Measurements from ENCODE around the gene RNF217.

Gene RNF217

DNA sequence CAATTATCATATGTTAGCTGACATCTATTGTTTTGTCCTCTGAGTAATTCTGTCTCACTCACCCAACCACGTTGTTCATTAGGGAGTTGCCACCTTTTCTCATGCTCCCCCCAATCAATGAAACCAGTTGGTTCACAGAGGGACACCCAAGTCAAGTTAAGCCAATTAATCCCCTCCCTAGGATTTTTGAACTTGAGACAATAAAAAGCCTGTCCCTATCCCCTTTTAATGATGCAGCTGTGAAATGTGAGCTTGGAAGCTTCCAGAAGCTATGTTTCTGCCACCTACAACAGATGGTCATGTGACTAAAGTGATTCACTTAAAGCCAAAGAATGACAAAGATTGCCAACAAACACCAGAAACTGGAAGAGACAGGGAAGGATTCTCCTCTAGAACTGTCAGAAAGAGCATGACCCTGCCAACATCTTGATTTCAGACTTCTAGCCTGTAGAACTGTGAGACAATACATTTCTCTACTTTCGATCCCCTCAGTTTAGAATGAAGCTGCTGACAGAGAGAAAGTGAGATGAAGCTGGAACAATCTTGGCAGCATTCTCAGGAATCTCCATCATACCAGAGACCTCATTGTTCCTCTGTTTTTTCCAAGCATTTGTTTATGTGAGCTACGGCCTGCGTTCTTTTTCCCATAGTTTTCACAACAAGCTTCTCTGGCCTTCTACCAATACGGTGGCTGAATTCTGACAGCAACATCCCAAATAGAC, 133.5 kb downstream of the RNF217 start:
- H3K4me3 ChIP-seq (ENCODE audit: low read depth, low read length) = no peak overlapping the region
- TF ChIP-seq, protein P1, sequence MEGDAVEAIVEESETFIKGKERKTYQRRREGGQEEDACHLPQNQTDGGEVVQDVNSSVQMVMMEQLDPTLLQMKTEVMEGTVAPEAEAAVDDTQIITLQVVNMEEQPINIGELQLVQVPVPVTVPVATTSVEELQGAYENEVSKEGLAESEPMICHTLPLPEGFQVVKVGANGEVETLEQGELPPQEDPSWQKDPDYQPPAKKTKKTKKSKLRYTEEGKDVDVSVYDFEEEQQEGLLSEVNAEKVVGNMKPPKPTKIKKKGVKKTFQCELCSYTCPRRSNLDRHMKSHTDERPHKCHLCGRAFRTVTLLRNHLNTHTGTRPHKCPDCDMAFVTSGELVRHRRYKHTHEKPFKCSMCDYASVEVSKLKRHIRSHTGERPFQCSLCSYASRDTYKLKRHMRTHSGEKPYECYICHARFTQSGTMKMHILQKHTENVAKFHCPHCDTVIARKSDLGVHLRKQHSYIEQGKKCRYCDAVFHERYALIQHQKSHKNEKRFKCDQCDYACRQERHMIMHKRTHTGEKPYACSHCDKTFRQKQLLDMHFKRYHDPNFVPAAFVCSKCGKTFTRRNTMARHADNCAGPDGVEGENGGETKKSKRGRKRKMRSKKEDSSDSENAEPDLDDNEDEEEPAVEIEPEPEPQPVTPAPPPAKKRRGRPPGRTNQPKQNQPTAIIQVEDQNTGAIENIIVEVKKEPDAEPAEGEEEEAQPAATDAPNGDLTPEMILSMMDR (IDR thresholded peaks at IDR 0.05; ENCODE audit: borderline replicate concordance, insufficient read depth, low read depth, low read length) = no peak

DNA sequence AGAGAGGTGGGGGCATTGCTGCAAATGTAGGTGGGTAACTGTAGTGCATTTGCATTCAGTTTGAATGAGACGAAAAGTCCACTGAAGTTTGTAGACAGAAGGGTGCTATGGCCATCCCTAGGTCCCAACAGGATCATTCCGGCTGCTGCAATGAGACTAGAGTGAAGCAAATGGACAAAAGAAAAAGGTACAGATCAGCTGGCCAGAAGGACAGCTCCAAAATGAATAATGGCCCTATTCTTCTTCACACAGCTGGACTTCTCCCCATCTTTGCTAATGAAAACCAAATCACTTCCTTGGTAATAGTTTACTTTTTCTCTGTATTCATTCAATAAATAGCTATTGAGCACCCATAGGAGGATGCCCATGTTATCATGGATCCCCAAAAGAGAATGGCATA, 134.9 kb downstream of the RNF217 start:
- H3K4me3 ChIP-seq (ENCODE audit: low read depth, low read length) = no peak overlapping the region
- TF ChIP-seq, protein P1 (IDR thresholded peaks at IDR 0.05; ENCODE audit: borderline replicate concordance, insufficient read depth, low read depth, low read length) = no peak

DNA sequence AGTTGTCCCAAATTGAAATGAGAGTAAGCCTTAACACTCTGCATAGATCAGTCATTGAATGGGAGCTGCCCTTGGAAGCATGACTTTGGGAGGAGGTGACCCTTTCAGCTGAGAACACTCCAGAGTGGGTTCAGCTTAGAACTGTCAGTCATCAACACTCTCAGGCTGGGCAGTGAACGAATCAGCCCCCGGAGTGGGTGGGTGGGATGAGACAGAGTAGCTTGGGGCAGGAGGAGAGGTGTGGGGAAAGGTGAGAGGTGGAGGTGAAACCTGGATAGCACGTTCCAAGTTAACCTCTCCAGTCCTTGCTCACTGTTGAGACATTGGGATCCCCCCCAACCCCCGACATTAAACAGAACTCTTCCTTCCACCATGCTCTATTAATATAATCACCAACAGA, 136.0 kb downstream of the RNF217 start:
- no peak overlapping the region for H3K4me3 ChIP-seq (ENCODE audit: low read depth, low read length)
- TF ChIP-seq, protein P1 (IDR thresholded peaks at IDR 0.05; ENCODE audit: borderline replicate concordance, insufficient read depth, low read depth, low read length) = no peak

DNA sequence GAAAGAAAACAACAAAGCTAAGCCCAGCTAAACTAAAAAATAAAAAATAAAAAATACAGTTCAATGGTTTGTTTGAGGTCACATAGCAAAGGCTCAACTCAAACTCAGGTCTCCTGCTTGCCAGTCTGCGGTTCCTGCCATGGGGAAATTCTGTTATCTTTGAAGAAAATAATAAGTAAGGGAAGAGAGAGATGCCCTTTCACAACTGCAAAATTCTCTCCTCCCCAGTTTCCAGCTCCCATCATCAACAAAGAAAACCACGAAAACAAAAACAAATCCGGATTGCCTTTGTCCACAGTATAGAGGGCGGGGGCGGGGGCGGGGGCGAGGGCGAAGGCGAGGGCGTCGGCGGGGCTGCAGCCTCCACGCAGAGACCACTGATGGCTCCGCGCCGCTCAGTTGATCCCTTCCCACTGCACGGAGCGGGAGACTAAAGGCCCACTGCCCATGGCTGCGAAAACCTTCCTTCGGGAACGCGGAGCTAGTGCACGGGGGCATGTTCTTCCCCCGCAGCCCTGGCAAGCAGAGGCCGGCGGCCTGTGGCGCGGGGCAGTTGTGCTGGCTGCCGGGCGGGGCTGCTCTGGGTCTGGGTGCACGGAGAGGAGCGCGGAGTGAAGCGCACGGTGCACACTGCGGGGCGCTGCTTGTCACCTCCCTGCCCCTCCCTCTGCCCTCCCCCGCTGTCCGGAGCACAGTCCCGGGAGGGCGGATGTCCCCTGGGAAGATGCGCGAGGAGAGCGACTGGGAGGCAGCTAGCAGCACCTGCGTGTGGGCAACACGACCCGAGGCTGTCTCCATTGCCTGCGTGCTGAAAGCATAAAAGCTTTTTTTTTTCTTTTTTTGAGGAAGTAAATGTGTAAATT, 137.2 kb downstream of the RNF217 start:
- no peak overlapping the region for H3K4me3 ChIP-seq (ENCODE audit: low read depth, low read length)
- TF ChIP-seq, protein P1 (IDR thresholded peaks at IDR 0.05; ENCODE audit: borderline replicate concordance, insufficient read depth, low read depth, low read length) = no peak

DNA sequence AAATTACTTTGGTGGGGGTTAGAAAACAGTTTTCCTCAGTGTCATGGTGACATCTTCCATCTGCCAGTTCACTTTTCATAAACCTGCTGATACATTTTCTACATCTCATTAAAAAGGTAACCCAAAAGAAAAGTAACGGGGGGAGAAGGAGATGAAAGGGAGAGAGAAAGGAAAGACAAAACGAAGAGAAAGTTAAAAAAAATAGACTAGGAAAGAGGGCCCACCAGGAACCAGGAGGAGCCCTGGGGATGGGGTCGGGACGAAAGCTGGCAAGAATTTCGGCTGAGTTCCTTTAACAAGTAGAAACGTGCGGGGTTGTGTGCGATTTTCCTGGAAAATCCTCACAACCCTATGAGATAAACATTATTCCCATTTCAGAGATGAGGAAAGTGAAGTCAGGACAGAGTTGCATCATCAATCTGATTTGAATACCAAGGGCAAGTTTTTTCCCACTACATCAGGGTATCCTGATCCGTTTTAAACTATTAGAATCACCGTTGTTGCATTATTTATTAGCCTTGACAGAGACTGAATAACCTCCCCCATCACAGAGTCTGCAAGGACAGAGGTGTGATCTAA, 137.9 kb downstream of the RNF217 start:
- H3K4me3 ChIP-seq (ENCODE audit: low read depth, low read length) = no peak overlapping the region
- TF ChIP-seq, protein P1 (IDR thresholded peaks at IDR 0.05; ENCODE audit: borderline replicate concordance, insufficient read depth, low read depth, low read length) = no peak

DNA sequence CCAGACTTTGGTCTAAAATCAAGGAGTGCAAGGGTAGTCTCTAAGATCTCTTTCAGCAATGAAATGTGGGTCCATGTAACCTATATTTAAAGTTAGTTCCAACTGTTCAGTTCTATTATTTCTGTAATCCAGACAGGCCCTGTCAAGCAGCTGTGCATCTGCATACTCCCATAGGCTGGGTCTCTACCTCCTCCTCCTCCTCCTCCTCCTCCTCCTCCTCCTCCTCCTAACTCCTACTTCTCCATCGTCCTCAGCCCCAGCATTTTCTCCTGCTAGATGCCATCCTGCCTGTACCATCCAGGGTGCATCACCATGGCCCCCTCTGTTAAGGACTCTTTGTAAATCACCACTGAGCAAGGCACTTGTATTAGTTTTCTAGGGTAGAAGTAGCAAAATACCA, 138.9 kb downstream of the RNF217 start:
- TF ChIP-seq, protein P1 (IDR thresholded peaks at IDR 0.05; ENCODE audit: borderline replicate concordance, insufficient read depth, low read depth, low read length) = no peak
- no peak overlapping the region for H3K4me3 ChIP-seq (ENCODE audit: low read depth, low read length)

All from GM12875 (cell line).